HG02981 (cell line): ENCODE data around the gene GSS.
A peak's percentile ranks its signal among the peaks of the same experiment; 100 is the strongest.

Experiments
- ATAC-seq: cut with Tn5 transposase; IDR thresholded peaks from one replicate; pipeline ENCODE4 v1.9.1; 2021; ENCODE audit warnings: mild to moderate bottlenecking, moderate library complexity; ENCODE audit not compliant: unreplicated experiment

The GSS gene

DNA sequence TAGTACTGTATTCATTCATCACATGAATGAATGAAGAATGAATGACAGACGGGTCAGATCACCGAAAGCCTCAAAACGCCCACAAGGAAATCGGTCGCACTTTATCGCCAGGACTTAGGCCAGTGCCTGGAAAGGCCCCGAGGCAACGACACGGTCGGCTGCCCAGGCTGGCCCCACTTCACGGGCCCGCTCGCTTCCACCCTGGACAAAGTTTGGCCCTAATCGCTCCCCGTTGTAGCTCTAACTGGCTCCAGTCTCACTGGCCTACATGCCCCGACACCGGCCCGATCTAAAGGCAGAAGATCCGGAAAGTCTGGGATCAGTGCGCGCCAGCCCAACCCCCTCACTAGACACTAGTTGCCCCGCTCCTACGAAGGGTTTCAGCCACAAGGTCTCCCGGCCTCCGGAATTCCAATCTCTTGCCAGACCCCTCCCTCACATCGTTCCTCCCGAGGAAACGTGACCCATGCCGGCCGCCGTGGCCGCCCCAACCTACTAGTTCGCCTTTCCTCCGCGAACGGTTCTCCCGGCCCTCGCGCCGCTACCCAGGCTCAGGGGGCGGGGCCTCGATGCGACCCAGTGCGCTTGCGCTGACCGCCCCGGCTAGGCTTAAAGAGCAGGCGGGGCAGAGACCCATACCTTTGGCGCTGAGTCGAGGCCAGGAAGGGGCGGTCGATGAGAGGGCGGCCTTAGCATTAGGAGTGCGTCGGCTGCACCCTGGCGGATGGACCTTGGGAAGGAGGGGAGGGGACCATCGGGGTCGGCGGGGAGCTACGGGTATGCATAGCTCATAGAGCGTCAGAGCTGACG, at the start of gene GSS, which contains the start of gene MYH7B:
Gene GSS, minus strand, starts transcription at position 576 of the 810 bp plus-strand sequence. CDS start 3,954 bp downstream, outside the sequence.
Gene MYH7B, plus strand, starts transcription at position 638 of the 810 bp plus-strand sequence. CDS start 22,138 bp downstream, outside the sequence.
- peak; percentile 94 for ATAC-seq

GRCh38 chr20:35004749-35005462, 49.3 kb upstream of the GSS start:
- ATAC-seq = no peak

DNA sequence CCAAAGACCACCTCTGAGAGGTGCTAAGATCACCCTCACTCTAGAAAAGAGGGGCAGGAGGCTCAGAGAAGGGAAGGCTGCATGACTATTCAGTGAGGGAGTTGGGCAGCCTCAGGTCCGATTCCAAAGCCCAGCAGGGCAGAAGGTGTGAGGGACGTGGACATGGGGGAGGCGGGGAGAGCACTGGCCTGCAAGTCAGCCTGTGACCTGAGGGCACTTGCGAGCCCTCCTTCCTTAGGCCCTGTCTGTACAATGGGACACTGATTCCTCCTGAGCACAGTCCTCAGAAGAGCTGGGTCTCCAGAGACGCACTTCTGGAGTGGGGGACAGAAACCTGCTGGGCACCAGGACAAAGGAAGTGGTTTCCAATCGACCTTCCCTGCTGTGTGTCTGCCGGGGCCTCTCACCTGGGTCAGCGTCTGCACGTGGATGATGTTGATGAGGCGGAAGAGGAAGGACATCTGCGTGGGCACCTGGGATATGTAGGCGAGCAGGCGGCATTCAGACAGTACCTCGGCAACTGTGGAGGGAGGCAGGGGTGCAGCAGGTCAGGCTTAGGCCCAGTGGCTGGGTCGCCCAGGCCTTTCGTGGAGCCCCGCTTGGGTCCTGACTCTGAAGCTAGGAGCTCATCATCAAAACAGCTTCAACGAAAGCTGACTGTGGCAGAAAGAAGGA, 48.6 kb upstream of the GSS start:
- no peak for ATAC-seq

DNA sequence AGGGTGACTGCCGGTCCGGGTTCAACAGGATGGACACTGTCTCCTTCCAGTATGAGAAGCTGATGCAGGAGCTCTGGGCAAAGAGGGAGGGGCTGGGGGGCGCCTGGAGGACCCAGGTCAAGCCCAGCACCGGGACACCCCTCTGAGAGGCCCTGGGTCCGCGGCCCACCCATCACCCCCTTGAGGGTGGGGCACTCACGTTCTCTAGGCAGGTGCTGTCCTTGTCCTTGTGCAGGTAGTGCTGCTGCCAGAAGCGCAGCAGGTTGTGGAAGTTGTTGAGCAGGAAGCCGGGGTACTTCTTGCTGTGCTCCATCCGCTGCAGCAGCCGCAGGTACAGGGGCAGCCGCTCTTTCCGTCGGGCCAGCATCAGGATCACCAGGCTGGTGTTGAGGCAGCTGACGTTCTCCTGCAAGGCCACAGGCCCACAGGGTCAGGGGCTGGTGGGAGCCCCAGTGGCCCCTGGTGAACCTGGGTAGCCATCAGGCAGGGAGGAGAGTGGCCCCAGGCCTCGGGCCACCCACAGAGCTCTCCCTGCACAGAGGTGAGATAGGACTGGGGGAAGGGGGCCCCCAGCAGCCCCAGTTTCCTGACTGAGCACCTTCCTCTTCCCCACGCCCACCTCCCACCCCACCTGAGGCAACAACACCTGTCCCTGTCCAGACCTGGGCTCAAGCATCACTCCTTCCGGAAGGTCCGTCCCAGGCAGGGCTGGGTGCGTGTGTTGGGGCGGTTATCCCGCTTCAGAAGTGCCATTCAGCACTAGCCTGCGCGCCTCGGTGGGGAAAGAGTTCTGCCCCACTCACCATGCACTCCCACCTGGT, 47.8 kb upstream of the GSS start:
- no peak for ATAC-seq

- no peak for ATAC-seq
These were observed 47.0 kb upstream of the GSS start for GRCh38 chr20:35002426-35003210.

GRCh38 chr20:35001596-35002362, 46.2 kb upstream of the GSS start:
- ATAC-seq = no peak

GRCh38 chr20:35000922-35001595, 45.5 kb upstream of the GSS start:
- ATAC-seq = no peak

- no peak for ATAC-seq
These were observed 44.8 kb upstream of the GSS start for GRCh38 chr20:35000311-35000921.

GRCh38 chr20:34999782-35000181, 44.2 kb upstream of the GSS start:
- no peak for ATAC-seq

DNA sequence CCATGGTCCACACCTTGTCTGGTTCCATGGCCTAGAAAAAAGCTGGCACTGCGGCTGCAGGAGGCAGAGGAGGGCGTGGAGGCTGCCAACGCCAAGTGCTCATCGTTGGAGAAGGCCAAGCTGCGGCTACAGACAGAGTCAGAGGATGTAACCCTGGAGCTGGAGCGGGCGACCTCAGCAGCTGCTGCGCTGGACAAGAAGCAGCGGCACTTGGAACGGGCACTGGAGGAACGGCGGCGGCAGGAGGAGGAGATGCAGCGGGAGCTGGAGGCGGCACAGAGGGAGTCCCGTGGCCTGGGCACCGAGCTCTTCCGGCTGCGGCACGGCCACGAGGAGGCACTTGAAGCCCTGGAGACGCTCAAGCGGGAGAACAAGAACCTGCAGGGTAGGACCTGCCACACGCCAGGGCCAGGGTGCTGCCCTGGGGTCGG, 43.4 kb upstream of the GSS start:
- ATAC-seq = no peak

- ATAC-seq = no peak
These were observed 42.8 kb upstream of the GSS start for GRCh38 chr20:34998331-34998950.

DNA sequence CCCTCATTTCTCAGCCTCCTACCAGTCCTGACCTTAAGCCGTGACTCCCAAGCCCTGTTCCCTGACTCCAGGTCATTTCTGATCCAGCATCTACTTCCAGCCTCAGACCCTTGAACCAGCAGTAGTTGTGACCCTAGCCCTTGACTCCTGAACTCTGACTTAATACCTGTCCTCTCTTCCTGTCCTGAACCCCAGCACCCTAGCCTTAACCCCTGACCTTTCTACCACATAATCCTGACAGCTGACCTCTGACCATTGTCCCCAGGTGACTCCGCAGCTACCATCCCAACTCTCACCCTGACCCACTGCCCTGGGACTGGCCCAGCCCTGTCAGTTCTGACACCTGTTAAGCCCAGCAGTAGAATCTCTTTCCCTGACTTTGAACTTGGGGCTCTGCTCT, 42.2 kb upstream of the GSS start:
- no peak for ATAC-seq

DNA sequence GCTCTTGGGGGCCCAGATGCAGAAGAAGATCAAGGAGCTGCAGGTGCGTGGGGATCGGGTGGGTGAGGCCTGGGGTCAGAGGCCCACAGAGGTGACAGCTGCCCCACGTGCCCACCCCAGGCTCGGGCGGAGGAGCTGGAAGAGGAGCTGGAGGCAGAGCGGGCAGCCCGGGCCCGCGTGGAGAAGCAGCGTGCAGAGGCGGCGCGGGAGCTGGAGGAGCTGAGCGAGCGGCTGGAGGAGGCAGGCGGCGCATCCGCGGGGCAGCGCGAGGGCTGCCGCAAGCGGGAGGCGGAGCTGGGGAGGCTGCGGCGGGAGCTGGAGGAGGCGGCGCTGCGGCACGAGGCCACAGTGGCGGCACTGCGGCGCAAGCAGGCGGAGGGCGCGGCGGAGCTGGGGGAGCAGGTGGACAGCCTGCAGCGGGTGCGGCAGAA, 41.5 kb upstream of the GSS start:
- no peak for ATAC-seq

DNA sequence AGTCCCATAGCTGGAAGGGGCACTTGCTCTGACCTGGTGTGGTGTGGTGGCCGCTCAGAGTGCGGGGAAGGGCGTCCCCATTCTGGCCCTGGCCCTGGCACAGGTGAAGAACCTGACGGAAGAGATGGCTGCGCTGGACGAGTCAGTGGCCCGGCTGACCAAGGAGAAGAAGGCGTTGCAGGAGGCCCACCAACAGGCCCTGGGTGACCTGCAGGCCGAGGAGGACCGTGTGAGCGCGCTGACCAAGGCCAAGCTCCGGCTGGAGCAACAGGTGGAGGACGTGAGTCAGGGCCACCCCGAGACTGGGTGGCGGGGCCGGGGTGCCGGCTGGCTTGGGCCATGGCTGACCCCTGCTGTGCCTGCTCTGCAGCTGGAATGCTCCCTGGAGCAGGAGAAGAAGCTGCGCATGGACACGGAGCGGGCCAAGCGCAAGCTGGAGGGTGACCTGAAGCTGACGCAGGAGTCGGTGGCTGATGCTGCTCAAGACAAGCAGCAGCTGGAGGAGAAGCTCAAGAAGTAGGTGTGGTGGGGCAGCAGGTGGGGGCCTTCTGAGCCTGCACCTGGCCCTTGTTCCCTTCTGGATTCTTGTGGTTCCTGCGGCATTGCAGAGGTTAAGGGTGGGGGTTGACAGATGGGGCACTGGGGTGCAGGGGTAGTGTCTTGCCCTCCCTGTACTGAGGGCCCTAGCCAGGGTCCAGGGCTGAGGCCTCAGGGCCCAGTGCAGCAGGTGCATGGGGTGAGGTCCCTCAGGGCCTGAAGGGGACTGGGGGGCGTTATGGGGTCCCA, 40.8 kb upstream of the GSS start:
- ATAC-seq = no peak

DNA sequence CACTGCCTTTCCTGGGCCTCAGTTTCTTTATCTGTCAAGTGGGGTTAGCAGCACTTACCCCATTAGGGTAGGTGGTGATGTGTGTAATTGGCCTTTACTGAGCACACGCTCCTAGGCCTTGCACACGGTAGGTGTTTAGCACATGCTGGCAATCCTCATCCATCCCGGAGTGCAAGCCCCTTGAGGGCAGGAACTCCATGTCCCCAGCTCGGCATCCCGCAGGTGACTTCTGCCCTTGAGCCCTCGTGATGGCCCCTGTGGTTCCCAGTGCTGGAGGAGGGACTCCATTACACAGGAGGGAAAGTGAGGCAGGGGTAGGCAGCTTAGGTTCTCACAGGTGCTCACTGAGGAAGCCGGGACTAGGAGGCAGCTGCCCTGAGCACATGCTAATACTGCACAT, 40.1 kb upstream of the GSS start:
- no peak for ATAC-seq

DNA sequence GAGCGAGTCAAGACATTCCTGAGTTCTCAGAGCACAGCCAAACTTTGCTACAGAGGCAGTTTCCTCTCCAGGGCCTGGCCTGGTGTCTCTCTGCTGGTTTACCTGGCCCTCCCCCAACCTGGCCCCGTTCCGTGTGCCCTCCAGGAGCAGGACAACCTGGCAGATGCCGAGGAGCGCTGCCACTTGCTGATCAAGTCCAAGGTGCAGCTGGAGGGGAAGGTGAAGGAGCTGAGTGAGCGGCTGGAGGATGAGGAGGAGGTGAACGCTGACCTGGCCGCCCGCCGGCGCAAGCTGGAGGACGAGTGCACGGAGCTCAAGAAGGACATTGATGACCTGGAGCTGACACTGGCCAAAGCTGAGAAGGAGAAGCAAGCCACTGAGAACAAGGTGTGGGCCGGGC, 39.6 kb upstream of the GSS start:
- ATAC-seq = no peak
